ENCODE results near the gene GUCA2A.

GUCA2A gene

DNA sequence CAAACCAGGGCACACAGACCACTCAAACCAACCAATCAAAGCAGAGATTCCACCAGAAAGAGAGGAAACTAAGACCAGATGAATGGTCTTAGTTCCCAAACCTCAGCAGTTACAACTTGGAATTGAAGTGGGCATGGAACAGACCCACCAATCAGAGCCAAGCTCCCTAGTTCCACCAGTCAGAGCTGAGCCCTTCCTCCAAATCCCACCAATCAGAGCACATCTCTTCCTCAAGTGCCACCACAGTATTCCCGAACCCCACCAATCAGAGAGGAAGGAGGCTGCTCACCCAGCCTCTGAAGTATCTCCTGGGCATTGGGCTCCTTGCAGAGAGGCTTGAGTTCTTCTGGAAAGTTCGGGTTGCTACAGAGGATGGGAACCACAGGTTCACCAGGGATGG lies 1.4 kb downstream of the GUCA2A start:
- TF ChIP-seq ZFX (IDR thresholded peaks at IDR 0.05) = no peak
- TF ChIP-seq, protein P1, sequence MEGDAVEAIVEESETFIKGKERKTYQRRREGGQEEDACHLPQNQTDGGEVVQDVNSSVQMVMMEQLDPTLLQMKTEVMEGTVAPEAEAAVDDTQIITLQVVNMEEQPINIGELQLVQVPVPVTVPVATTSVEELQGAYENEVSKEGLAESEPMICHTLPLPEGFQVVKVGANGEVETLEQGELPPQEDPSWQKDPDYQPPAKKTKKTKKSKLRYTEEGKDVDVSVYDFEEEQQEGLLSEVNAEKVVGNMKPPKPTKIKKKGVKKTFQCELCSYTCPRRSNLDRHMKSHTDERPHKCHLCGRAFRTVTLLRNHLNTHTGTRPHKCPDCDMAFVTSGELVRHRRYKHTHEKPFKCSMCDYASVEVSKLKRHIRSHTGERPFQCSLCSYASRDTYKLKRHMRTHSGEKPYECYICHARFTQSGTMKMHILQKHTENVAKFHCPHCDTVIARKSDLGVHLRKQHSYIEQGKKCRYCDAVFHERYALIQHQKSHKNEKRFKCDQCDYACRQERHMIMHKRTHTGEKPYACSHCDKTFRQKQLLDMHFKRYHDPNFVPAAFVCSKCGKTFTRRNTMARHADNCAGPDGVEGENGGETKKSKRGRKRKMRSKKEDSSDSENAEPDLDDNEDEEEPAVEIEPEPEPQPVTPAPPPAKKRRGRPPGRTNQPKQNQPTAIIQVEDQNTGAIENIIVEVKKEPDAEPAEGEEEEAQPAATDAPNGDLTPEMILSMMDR (conservative IDR thresholded peaks at IDR 0.05) = no peak
- no peak overlapping the region for H3K27ac ChIP-seq

DNA sequence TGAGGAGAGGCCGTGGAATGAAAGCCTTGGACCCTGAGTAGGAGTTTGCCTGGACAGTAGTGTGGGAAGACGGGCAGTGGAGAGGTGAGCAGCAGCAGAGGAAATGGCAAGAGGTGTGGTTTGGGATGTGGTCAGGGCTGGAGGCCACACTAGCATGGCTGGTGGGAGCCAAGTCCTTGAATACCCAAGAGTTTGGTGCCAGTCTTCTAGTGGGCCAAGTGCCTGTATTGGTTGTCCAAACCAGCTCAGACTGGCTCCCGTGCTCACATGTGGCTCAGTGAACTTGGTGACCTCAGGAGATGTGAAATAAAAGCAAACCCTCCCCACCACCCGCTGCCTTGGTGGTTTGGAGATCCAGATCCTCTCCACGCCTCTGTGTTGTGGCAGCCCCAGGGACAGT lies 2.4 kb downstream of the GUCA2A start:
- no peak for TF ChIP-seq ZFX (IDR thresholded peaks at IDR 0.05)
- TF ChIP-seq, protein P1 (conservative IDR thresholded peaks at IDR 0.05) = no peak
- H3K27ac ChIP-seq = no peak overlapping the region

DNA sequence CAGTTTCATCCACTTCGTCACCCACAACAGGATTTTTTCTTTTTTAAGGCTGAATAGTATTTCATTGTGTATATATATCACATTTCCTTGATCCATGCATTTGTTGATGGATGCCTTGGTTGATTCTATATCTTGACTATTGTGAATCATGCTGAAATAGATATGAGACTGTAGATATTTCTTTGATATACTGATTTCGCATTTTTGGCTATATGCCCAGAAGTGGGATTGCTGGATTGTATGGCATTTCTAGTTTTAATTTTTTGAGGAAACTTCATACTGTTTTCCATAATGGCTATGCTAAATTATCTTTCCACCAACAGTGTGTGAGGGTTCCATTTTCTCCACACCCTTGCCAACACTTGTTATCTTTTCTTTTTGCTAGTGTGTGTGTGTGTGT lies 6.4 kb downstream of the GUCA2A start:
- TF ChIP-seq, protein P1 (conservative IDR thresholded peaks at IDR 0.05) = no peak
- no peak for TF ChIP-seq ZFX (IDR thresholded peaks at IDR 0.05)
- H3K27ac ChIP-seq = no peak overlapping the region

DNA sequence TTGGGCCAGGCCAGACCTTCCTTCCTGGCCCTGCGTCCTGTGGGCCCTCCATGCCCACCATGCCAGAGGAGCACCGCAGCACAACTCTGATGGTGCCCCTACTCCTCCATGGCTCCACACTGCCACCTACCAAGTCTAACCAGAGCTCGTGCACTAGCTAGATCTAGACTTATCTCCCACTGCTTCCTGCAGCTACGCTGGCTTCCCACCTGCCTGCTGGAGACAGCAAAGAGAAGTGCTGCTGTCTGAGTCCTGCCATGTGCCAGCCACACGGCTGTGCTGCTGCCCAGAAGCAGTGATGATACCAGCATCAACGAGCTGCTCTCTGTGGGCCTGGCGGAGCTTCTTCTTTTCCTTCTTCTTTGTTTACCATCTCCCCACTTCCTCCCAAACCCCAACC lies 6.9 kb downstream of the GUCA2A start:
- no peak overlapping the region for H3K27ac ChIP-seq
- TF ChIP-seq, protein P1 (conservative IDR thresholded peaks at IDR 0.05) = no peak
- no peak for TF ChIP-seq ZFX (IDR thresholded peaks at IDR 0.05)

DNA sequence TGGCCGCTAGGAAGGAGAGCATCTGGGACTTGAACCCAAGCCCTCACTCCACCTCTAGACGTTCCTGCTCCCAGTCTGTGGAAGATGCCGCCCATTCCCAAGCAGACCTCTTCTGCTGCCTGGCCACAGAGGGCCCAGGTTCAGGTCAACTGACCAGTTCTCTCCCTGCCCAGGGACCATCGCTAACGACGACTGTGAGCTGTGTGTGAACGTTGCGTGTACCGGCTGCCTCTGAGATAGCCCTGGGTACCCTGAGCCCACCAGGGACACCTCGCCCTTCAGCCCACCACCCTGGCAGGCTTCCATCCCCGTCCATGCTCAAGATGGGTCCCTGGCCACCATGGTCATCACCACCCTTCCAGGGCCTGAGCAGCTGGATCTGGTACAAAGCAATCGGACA lies 9.2 kb downstream of the GUCA2A start:
- H3K27ac ChIP-seq = no peak overlapping the region
- TF ChIP-seq, protein P1 (conservative IDR thresholded peaks at IDR 0.05) = no peak
- TF ChIP-seq ZFX (IDR thresholded peaks at IDR 0.05) = no peak

DNA sequence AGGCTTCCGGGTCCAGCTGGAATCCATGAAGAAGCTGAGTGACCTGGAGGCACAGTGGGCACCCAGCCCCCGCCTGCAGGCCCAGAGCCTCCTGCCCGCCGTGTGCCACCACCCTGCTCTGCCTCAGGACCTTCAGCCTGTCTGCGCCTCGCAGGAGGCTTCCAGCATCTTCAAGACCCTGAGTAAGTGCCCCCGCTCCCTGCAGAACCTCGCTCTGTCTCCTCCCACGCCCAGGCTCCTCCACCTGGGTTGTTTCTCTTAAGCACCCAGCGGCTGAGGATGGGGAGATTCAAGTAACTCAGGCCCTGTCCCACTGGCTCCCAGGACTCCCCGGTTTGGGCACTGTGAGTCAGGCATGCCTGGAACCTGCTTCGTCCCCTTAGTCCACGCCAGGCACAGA lies 9.9 kb downstream of the GUCA2A start:
- H3K27ac ChIP-seq = no peak overlapping the region
- no peak for TF ChIP-seq ZFX (IDR thresholded peaks at IDR 0.05)
- TF ChIP-seq, protein P1 (conservative IDR thresholded peaks at IDR 0.05) = no peak

DNA sequence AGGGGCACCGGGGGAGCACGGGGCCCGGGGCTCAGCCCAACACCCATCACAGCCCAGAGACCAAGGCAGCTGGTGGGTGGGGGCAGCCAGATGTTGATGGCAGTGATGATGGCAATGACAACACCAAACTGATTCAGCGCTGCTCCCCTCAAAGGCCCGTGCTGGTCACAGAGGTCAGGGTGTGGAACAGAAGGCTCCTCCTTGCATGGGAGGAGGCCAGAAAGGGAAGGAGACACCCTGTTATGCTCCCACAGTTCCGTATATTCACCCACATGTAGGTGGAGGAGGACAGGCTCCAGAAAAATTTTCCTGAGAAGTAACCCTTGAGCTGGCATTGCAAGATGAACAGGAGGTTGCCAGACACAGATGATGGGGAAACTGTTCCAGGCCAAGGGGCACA lies 10.9 kb downstream of the GUCA2A start:
- no peak overlapping the region for H3K27ac ChIP-seq
- TF ChIP-seq ZFX (IDR thresholded peaks at IDR 0.05) = no peak
- TF ChIP-seq, protein P1 (conservative IDR thresholded peaks at IDR 0.05) = no peak
